GM19372 (cell line): ENCODE results near the gene MED8.
"Not testable (repeated sequence)": the region's sequence is repeated elsewhere in the genome, so short reads cannot be mapped to it uniquely, and the experiment has no call there.

Source experiments
- ATAC-seq: cut with Tn5 transposase; IDR thresholded peaks from one replicate; pipeline ENCODE4 v1.9.1; 2021; ENCODE audit warnings: mild to moderate bottlenecking, low read depth, moderate library complexity; ENCODE audit not compliant: unreplicated experiment

MED8 gene

DNA sequence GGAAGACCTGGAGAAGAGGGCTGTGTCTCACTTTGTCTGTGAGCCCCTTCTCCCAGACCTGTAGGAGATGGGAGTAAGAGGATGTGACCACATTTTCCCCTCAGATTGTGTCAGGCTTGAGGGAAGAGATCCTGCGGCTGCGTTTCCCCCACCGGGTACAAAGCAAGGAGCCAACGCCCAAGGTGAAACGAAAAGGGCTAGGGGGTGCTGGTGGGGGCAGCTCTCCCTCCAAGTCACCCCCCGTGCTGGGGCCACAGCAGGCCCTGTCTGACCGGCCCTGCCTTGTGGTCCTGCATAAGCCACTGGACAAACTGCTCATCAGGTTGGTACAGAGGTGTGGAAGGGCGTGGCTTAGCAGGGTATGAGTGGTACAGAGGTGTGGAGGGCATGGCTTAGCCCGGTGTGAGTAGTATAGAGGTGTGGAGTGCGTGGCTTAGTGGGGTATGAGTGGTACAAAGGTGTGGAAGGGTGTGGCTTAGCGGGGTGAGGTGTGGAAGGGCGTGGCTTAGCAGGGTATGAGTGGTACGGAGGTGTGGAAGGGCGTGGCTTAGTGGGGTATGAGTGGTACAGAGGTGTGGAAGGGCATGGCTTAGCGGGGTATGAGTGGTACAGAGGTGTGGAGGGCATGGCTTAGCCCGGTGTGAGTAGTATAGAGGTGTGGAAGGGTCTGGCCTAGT lies 33.5 kb upstream of the MED8 start:
- no peak for ATAC-seq

DNA sequence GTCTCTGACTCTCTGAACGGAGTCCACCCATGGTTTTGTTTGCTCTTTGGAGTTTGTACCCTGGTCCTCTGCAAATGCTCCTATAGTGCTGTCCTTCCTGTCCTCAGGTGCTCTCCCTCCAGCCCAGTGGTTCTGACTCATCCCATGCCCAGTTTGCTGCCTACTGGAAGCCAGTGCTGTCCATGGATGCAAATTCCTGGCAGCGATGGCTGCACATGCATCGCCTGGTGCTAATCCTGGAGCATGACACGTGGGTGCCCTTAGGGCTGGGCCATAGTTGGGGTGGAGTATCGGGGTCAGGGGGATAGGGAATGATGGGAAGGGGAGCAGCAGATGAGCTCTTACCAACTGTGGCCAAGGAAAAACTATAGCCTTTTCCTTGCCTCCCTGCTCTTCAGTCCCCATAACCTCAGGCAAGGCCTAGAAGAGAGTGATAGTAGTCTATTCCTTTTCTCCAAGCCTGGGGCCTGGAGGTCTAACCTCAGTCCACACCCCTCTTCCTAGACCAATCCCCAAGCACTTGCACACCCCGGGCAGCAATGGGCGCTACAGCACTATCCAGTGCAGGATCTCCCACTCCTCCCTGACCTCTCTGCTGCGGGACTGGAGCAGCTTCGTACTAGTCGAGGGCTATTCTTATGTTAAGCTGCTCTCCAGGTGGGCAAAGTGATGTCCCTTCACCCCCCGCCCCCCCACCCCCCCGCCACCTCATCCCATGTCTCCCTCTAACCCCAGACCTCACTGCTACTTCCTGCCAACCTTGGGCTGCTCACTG lies 32.6 kb upstream of the MED8 start:
- ATAC-seq = no peak

GRCh38 chr1:43421396-43421795 lies 31.8 kb upstream of the MED8 start:
- ATAC-seq = no peak

- ATAC-seq = no peak
Observed at GRCh38 chr1:43420874-43421273, 31.3 kb upstream of the MED8 start.

GRCh38 chr1:43419627-43420425 lies 30.2 kb upstream of the MED8 start:
- no peak for ATAC-seq

GRCh38 chr1:43418858-43419257 lies 29.3 kb upstream of the MED8 start:
- no peak for ATAC-seq

- ATAC-seq = no peak
Observed at GRCh38 chr1:43415901-43416300, 26.3 kb upstream of the MED8 start.

DNA sequence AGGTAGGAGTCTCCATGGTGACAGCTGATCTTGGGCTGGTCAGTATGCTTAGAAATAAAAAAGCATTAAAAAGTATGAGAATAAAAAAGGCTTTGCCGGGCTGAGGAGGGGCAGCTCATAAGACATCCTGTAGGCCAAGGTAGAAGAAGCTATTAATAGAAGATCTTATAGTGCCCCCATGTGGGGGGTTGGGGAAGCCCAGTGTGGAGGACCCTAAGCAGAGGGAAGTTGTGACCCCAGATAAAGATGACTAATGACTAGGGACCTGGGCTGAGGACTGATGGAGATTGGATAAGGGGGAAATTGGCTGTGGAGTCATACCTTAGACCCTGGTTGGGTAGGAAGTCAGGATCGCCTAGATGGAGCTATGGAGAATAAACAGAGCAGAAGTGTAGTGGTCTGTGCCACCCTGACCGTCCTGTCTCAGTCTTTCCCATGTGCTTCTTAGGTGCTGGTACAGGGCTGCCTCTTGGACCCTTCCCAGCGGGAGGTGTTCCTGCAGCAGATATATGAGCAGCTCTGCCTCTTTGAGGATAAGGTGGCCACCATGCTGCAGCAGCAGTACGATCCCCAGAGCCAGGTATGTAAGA lies 25.1 kb upstream of the MED8 start:
- ATAC-seq = no peak

GRCh38 chr1:43413426-43413825 lies 23.8 kb upstream of the MED8 start:
- not testable (repeated sequence) for ATAC-seq

GRCh38 chr1:43410571-43410970 lies 21.0 kb upstream of the MED8 start:
- no peak for ATAC-seq

GRCh38 chr1:43405876-43406234 lies 16.3 kb upstream of the MED8 start:
- no peak for ATAC-seq

DNA sequence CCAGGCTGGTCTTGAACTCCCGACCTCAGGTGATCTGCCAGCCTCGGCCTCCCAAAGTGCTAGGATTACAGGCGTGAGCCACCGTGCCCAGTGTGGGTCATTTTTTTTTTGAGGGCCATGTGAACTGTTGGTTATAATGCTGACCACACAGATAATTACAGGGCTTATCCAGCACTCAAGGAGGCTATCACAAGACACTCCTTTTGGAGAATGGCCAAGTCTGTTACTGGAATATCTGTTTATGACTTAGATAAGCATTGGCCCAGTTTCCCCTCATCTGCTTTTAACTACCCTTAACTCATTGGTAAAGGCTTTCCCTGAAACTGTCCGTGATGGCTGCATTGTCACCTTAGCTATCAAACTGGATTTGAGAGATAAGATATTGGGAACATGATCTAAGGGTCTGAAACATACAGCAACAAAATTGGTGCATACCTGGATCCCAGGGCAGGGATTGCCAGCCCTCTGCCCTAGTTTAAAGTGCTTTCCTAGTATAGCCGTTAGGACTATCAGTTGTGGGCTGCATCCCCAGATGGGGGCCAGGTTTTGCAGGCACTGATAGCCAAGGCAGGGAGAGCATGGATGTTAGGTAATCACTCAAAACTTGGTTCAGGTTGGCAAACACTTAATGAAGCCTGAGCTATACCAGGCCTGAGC lies 15.7 kb upstream of the MED8 start:
- ATAC-seq = no peak

GRCh38 chr1:43404353-43404752 lies 14.8 kb upstream of the MED8 start:
- ATAC-seq = no peak

GRCh38 chr1:43402089-43402865 lies 12.7 kb upstream of the MED8 start:
- ATAC-seq = no peak

- ATAC-seq = not testable (repeated sequence)
Observed at GRCh38 chr1:43400441-43400840, 10.8 kb upstream of the MED8 start.

- no peak for ATAC-seq
Observed at GRCh38 chr1:43398227-43398626, 8.6 kb upstream of the MED8 start.

- no peak for ATAC-seq
Observed at GRCh38 chr1:43396059-43396458, 6.5 kb upstream of the MED8 start.

GRCh38 chr1:43395523-43395922 lies 5.9 kb upstream of the MED8 start:
- ATAC-seq = no peak

DNA sequence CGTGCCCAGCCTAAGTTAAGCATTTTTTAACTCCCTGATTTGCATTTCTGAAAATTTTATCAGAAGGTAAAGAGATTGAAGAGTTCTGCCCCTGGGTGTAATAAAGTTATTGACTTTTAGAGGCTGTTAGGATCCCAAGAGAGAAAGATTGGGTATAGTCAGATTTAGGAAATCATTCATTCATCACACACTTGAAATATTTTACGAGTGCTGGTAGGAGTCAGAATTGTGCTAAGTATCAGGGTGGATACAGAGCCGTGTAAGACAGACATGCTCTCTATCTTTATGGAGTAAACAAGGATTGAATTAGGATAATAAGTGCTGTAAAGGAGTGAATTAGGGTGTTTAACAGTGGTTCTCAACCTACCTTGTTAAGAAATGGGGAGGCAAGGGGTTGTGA lies 3.1 kb upstream of the MED8 start:
- no peak for ATAC-seq

DNA sequence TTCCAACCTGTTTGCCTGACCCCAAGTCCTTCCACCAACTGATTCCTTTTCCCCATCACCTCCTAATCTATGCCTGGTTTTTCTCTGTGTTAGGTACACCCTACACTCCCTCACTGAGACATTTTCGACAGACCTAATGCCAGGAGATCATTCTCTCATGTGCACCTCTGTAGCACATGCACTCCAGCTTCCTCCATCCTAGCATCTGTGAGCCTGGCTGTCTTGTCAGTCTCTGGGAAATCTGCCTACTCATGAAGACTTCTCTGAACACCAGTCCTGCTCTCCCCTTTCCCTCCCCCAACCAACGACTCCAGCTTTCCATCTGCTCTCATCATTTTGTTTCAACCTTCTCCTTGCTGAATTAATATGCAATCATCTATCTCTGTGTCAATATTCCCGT lies 987 bp downstream of the MED8 start:
- no peak for ATAC-seq
